ENCODE data around the gene MITF. TPM values are rescaled to one million over a fixed set of nuclear protein-coding genes. Genes with fewer than 3 reads are reported as not detected.

The MITF gene
- total and polyA plus RNA-seq, 4 donors, result 0.91 to 2.9 (median 2.3) TPM

DNA sequence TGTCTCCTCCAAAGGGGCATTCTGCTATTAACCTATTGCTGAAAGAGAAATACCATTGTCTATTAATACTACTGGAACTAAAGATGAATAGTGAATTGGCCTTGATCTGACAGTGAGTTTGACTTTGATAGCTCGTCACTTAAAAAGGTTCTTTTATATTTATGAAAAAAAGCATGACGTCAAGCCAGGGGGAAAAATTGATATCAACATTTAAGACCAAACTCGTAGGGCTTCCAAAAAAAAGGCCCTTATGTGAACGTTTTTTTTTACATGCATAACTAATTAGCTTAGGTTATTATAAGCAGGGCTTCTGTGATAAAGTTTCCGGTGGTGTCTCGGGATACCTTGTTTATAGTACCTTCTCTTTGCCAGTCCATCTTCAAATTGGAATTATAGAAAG lies 197.0 kb downstream of the MITF start:
- TF ChIP-seq FOXA2 (IDR thresholded peaks at IDR 0.05), result no peak
- no peak for TF ChIP-seq HNF4A (conservative IDR thresholded peaks at IDR 0.05)
- TF ChIP-seq YY1 (IDR thresholded peaks at IDR 0.05), result no peak
- TF ChIP-seq FOXA1 (IDR thresholded peaks at IDR 0.05), result no peak
- TF ChIP-seq, protein P1, sequence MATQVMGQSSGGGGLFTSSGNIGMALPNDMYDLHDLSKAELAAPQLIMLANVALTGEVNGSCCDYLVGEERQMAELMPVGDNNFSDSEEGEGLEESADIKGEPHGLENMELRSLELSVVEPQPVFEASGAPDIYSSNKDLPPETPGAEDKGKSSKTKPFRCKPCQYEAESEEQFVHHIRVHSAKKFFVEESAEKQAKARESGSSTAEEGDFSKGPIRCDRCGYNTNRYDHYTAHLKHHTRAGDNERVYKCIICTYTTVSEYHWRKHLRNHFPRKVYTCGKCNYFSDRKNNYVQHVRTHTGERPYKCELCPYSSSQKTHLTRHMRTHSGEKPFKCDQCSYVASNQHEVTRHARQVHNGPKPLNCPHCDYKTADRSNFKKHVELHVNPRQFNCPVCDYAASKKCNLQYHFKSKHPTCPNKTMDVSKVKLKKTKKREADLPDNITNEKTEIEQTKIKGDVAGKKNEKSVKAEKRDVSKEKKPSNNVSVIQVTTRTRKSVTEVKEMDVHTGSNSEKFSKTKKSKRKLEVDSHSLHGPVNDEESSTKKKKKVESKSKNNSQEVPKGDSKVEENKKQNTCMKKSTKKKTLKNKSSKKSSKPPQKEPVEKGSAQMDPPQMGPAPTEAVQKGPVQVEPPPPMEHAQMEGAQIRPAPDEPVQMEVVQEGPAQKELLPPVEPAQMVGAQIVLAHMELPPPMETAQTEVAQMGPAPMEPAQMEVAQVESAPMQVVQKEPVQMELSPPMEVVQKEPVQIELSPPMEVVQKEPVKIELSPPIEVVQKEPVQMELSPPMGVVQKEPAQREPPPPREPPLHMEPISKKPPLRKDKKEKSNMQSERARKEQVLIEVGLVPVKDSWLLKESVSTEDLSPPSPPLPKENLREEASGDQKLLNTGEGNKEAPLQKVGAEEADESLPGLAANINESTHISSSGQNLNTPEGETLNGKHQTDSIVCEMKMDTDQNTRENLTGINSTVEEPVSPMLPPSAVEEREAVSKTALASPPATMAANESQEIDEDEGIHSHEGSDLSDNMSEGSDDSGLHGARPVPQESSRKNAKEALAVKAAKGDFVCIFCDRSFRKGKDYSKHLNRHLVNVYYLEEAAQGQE (IDR thresholded peaks at IDR 0.05), result no peak
- TF ChIP-seq, protein P2, sequence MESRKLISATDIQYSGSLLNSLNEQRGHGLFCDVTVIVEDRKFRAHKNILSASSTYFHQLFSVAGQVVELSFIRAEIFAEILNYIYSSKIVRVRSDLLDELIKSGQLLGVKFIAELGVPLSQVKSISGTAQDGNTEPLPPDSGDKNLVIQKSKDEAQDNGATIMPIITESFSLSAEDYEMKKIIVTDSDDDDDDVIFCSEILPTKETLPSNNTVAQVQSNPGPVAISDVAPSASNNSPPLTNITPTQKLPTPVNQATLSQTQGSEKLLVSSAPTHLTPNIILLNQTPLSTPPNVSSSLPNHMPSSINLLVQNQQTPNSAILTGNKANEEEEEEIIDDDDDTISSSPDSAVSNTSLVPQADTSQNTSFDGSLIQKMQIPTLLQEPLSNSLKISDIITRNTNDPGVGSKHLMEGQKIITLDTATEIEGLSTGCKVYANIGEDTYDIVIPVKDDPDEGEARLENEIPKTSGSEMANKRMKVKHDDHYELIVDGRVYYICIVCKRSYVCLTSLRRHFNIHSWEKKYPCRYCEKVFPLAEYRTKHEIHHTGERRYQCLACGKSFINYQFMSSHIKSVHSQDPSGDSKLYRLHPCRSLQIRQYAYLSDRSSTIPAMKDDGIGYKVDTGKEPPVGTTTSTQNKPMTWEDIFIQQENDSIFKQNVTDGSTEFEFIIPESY (IDR thresholded peaks at IDR 0.05), result no peak
- TF ChIP-seq, protein P3, sequence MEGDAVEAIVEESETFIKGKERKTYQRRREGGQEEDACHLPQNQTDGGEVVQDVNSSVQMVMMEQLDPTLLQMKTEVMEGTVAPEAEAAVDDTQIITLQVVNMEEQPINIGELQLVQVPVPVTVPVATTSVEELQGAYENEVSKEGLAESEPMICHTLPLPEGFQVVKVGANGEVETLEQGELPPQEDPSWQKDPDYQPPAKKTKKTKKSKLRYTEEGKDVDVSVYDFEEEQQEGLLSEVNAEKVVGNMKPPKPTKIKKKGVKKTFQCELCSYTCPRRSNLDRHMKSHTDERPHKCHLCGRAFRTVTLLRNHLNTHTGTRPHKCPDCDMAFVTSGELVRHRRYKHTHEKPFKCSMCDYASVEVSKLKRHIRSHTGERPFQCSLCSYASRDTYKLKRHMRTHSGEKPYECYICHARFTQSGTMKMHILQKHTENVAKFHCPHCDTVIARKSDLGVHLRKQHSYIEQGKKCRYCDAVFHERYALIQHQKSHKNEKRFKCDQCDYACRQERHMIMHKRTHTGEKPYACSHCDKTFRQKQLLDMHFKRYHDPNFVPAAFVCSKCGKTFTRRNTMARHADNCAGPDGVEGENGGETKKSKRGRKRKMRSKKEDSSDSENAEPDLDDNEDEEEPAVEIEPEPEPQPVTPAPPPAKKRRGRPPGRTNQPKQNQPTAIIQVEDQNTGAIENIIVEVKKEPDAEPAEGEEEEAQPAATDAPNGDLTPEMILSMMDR (IDR thresholded peaks at IDR 0.05; ENCODE audit: low read depth, low read length, missing input control), result no peak
- TF ChIP-seq MAX (IDR thresholded peaks at IDR 0.05), result no peak
- no peak for TF ChIP-seq GABPA (IDR thresholded peaks at IDR 0.05 in 1 of 2, conservative IDR thresholded peaks at IDR 0.05 in 1 of 2)
- TF ChIP-seq JUND (IDR thresholded peaks at IDR 0.05), result no peak
- TF ChIP-seq RAD21 (IDR thresholded peaks at IDR 0.05), result no peak
- no peak for TF ChIP-seq NR2F2 (IDR thresholded peaks at IDR 0.05)
- TF ChIP-seq EGR1 (IDR thresholded peaks at IDR 0.05; ENCODE audit: low read depth in 2 of 2), result no peak
- TF ChIP-seq SP1 (IDR thresholded peaks at IDR 0.05), result no peak
- TF ChIP-seq, protein P4, sequence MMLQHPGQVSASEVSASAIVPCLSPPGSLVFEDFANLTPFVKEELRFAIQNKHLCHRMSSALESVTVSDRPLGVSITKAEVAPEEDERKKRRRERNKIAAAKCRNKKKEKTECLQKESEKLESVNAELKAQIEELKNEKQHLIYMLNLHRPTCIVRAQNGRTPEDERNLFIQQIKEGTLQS (IDR thresholded peaks at IDR 0.05), result no peak
- Histone ChIP-seq H3K36me3 (ENCODE audit: control insufficient read depth in 4 of 4, insufficient read depth in 3 of 4, low read depth in 1 of 4, low read length in 3 of 4) (no peaks in the 10 kb centered on the region), H3K27ac (ENCODE audit: low read depth in 1 of 2, low read length in 2 of 2) (no peak overlapping the region), H3K9ac (ENCODE audit: low read depth in 1 of 2, low read length in 2 of 2) (no peak overlapping the region), H3K4me3 (ENCODE audit: low read depth in 1 of 3, low read length in 3 of 3) (no peak overlapping the region), H3K4me1 (ENCODE audit: control insufficient read depth in 4 of 4, insufficient read depth in 4 of 4, low read length in 3 of 4) (no peaks in the 10 kb centered on the region), H3K9me3 (ENCODE audit: control insufficient read depth in 4 of 4, low read length in 3 of 4) (no peaks in the 10 kb centered on the region), H3K27me3 (ENCODE audit: control insufficient read depth in 4 of 4, insufficient read depth in 4 of 4, low read length in 3 of 4) (no peaks in the 10 kb centered on the region)
- DNase-seq (ENCODE audit: low spot score), result no peak
- WGBS, result 84% methylated on average over 6 of the region's 6 CpGs

DNA sequence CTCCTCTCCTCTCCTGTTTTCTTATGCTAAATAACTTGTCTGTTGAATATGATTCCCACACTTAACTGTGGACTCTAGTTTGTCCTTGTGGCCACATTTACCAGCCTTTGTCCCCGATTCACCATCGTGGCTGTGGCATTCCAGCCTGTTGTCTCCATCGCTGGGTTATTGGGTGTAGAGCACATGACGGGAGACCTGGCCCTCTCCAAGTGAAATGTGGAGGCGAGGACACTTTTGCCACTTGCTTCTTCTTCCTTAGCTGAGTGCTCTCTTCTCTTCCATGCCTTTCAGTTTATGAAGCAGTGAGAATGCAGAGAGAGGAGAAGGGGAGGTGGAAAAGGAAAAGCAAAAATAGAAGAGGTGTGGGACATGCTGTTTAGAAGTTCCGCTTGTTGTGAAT lies 198.8 kb downstream of the MITF start:
- TF ChIP-seq FOXA2 (IDR thresholded peaks at IDR 0.05), result no peak
- TF ChIP-seq, protein P1 (IDR thresholded peaks at IDR 0.05), result no peak
- TF ChIP-seq, protein P3 (IDR thresholded peaks at IDR 0.05; ENCODE audit: low read depth, low read length, missing input control), result no peak
- TF ChIP-seq HNF4G (IDR thresholded peaks at IDR 0.05), result no peak
- no peak for TF ChIP-seq NR2F2 (IDR thresholded peaks at IDR 0.05)
- TF ChIP-seq GABPA (IDR thresholded peaks at IDR 0.05 in 1 of 2, conservative IDR thresholded peaks at IDR 0.05 in 1 of 2), result no peak
- TF ChIP-seq YY1 (IDR thresholded peaks at IDR 0.05), result no peak
- TF ChIP-seq MAX (IDR thresholded peaks at IDR 0.05), result no peak
- TF ChIP-seq TAF1 (conservative IDR thresholded peaks at IDR 0.05), result no peak
- TF ChIP-seq FOXA1 (IDR thresholded peaks at IDR 0.05), result no peak
- TF ChIP-seq RXRA (IDR thresholded peaks at IDR 0.05), result no peak
- 94% methylated on average over 6 of the region's 6 CpGs for WGBS
- H3K9ac ChIP-seq (ENCODE audit: low read depth in 1 of 2, low read length in 2 of 2), result no peak overlapping the region
- H3K27ac ChIP-seq (ENCODE audit: low read depth in 1 of 2, low read length in 2 of 2), result no peak overlapping the region
- no peaks in the 10 kb centered on the region for H3K27me3 ChIP-seq (ENCODE audit: control insufficient read depth in 4 of 4, insufficient read depth in 4 of 4, low read length in 3 of 4)
- no peaks in the 10 kb centered on the region for H3K9me3 ChIP-seq (ENCODE audit: control insufficient read depth in 4 of 4, low read length in 3 of 4)
- no peak overlapping the region for H3K4me3 ChIP-seq (ENCODE audit: low read depth in 1 of 3, low read length in 3 of 3)
- no peaks in the 10 kb centered on the region for H3K4me1 ChIP-seq (ENCODE audit: control insufficient read depth in 4 of 4, insufficient read depth in 4 of 4, low read length in 3 of 4)
- no peaks in the 10 kb centered on the region for H3K36me3 ChIP-seq (ENCODE audit: control insufficient read depth in 4 of 4, insufficient read depth in 3 of 4, low read depth in 1 of 4, low read length in 3 of 4)
- DNase-seq (ENCODE audit: low spot score), result no peak
